CD4-positive, alpha-beta T cell (primary cell): ENCODE results near the gene XPO1. TPM values are rescaled to one million over a fixed set of nuclear protein-coding genes. Genes with fewer than 3 reads are reported as not detected.

Source experiments
- ATAC-seq: fragments of 200-7000 bp; cut with Tn5 transposase; one replicate; pipeline ENCODE4 v1.10.0; 2022; ENCODE audit warnings: mild to moderate bottlenecking; ENCODE audit not compliant: poor library complexity
- CTCF ChIA-PET: fragments of 350-600 bp; sonication (Branson Sonifier 250); formaldehyde crosslinking; loops from one replicate; lab custom pipeline; 2021; ENCODE audit warnings: antibody characterized with exemption, inconsistent platforms; lab: Charles Lee
- POLR2A ChIA-PET: fragments of 350-600 bp; sonication (Branson Sonifier 250); formaldehyde crosslinking; loops from one replicate; lab custom pipeline; 2021; ENCODE audit warnings: antibody characterized with exemption, inconsistent platforms; lab: Charles Lee
- DNase-seq, 14 experiments: peaks; one replicate each; pipeline ENCODE4 v3.0.0-alpha.2; 2013 to 2020; ENCODE audit warnings: mixed read lengths in 2 of 14
- H3K27ac ChIP-seq, 2 donors: one replicate each; pipeline versions ENCODE4 v1.5.1 to v1.7.0; 2013; ENCODE audit warnings: low read length in 2 of 2, low read depth in 1 of 2, mild to moderate bottlenecking in 1 of 2
- H3K27me3 ChIP-seq, 2 experiments: 1 replicate in 1 of 2; 2 replicates in 1 of 2; pipeline versions ENCODE4 v1.6.1 to v1.7.0; 2013; ENCODE audit warnings: low read length in 2 of 2, control low read depth in 1 of 2, mild to moderate bottlenecking in 1 of 2, moderate library complexity in 1 of 2; ENCODE audit not compliant: insufficient read depth in 2 of 2, control insufficient read depth in 1 of 2
- H3K36me3 ChIP-seq: one replicate; pipeline ENCODE4 v1.6.1; 2013; ENCODE audit warnings: low read length, control low read depth; ENCODE audit not compliant: insufficient read depth
- H3K4me1 ChIP-seq: one replicate; pipeline ENCODE4 v1.6.1; 2013; ENCODE audit warnings: low read length, control low read depth; ENCODE audit not compliant: insufficient read depth
- H3K4me3 ChIP-seq: one replicate; pipeline ENCODE4 v1.5.1; 2013; ENCODE audit warnings: mild to moderate bottlenecking, low read length, moderate library complexity
- H3K9me3 ChIP-seq, 2 experiments: 1 replicate in 1 of 2; 2 replicates in 1 of 2; pipeline versions ENCODE4 v1.6.1 to v1.7.0; 2013; ENCODE audit warnings: low read length in 2 of 2, mild to moderate bottlenecking in 2 of 2, control low read depth in 1 of 2, moderate library complexity in 1 of 2; ENCODE audit not compliant: control insufficient read depth in 1 of 2, insufficient read depth in 1 of 2
- H3K27ac Mint-ChIP-seq: one replicate; pipeline ENCODE4 v1.8.0; 2020; ENCODE audit warnings: mixed read lengths
- H3K27me3 Mint-ChIP-seq: one replicate; pipeline ENCODE4 v1.8.0; 2021; ENCODE audit warnings: mixed read lengths
- H3K36me3 Mint-ChIP-seq: one replicate; pipeline ENCODE4 v1.8.0; 2021; ENCODE audit warnings: low read depth, mixed read lengths
- H3K4me1 Mint-ChIP-seq: one replicate; pipeline ENCODE4 v1.8.0; 2021; ENCODE audit warnings: low read depth, mixed read lengths
- H3K4me3 Mint-ChIP-seq: one replicate; pipeline ENCODE4 v1.8.0; 2020; ENCODE audit warnings: mild to moderate bottlenecking, mixed read lengths
- H3K9me3 Mint-ChIP-seq: one replicate; pipeline ENCODE4 v1.8.0; 2020; ENCODE audit warnings: mixed read lengths
- intact Hi-C, 2 experiments: fragments of 100-400 bp; cut with DNase I in 1 of 2; cut with micrococcal nuclease in 1 of 2; formaldehyde crosslinking; loops; one replicate each; pipeline versions ENCODE4 v1.15.1 to v1.9.0; 2023 to 2025; cut with DNase I, micrococcal nuclease
- total RNA-seq, 174 experiments: library from RNA in 2 of 174; stranded (reverse) in 2 of 174; gene quantifications; one replicate each; pipeline ENCODE4 v1.2.3 and lab custom pipeline; 2021 to 2026
- TF ChIP-seq, protein P1 (sequence below): fragments of 200-600 bp; IDR thresholded peaks from one replicate; pipeline ENCODE4 v1.8.0; 2022; ENCODE audit warnings: antibody characterized with exemption, mild to moderate bottlenecking

Gene XPO1
- total RNA-seq, 2 experiments from 2014 or later = 111 to 118 TPM

DNA sequence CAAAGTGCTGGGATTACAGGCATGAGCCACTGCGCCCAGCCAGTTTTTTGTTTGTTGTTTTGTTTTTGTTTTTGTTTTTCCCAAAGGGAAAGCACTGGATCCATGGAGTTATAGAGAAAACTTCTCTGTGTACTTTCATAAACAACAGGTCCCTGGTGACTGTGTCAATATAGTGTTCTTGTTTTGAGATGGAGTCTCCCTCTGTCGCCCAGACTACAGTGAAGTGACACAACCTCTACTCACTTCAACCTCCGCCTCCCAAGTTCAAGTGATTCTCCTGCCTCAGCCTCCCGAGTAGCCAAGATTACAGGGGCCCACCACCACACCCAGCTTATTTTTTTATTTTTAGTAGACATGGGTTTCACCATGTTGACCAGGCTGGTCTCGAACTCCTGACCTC is 83.8 kb downstream of the XPO1 start:
- ATAC-seq = no peak
- ChIA-PET POLR2A (interaction anchor here (0.8 kb wide), 2 partner anchors 11 to 15 kb away, joined by 3 read pairs; no protein-coding TSS in a partner anchor), CTCF (interaction anchor here (0.7 kb wide), 1 partner anchor 28 kb away, joined by 3 read pairs; no protein-coding TSS in a partner anchor)
- TF ChIP-seq, protein P1, sequence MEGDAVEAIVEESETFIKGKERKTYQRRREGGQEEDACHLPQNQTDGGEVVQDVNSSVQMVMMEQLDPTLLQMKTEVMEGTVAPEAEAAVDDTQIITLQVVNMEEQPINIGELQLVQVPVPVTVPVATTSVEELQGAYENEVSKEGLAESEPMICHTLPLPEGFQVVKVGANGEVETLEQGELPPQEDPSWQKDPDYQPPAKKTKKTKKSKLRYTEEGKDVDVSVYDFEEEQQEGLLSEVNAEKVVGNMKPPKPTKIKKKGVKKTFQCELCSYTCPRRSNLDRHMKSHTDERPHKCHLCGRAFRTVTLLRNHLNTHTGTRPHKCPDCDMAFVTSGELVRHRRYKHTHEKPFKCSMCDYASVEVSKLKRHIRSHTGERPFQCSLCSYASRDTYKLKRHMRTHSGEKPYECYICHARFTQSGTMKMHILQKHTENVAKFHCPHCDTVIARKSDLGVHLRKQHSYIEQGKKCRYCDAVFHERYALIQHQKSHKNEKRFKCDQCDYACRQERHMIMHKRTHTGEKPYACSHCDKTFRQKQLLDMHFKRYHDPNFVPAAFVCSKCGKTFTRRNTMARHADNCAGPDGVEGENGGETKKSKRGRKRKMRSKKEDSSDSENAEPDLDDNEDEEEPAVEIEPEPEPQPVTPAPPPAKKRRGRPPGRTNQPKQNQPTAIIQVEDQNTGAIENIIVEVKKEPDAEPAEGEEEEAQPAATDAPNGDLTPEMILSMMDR = no peak
- Mint-ChIP-seq H3K4me3 (no peak overlapping the region), H3K27me3 (no peaks in the 10 kb centered on the region), H3K27ac (peak overlapping the region; percentile 30), H3K9me3 (no peaks in the 10 kb centered on the region), H3K36me3 (peaks cover 38% of the 10 kb centered on the region), H3K4me1 (peaks cover 73% of the 10 kb centered on the region)
- DNase-seq = no peak
- intact Hi-C loops = no loop called here
- H3K9me3 ChIP-seq = no peaks in the 10 kb centered on the region
- peaks cover 4% of the 10 kb centered on the region for H3K36me3 ChIP-seq
- peaks cover 37% of the 10 kb centered on the region for H3K4me1 ChIP-seq
- H3K27me3 ChIP-seq = no peaks in the 10 kb centered on the region
- no peak overlapping the region for H3K27ac ChIP-seq
- H3K4me3 ChIP-seq = no peak overlapping the region

DNA sequence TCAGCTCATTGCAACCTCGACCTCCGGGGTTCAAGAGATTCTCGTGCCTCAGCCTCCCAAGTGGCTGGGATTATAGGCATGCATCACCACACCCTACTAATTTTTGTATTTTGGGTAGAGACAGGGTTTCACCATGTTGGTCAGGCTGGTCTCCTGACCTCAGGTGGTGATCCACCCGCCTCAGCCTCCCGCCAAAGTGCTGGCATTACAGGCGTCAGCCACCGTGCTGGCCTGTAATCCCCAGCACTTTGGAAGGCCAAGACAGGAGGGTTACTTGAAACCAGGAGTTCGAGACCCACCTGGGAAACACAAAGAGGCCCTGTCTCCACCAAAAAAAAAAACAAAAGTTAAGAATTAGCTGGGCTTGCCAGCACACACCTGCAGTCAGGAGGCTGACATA is 85.8 kb downstream of the XPO1 start:
- DNase-seq (no peak), ATAC-seq (no peak)
- H3K36me3 Mint-ChIP-seq = peaks cover 44% of the 10 kb centered on the region
- H3K4me1 Mint-ChIP-seq = peaks cover 70% of the 10 kb centered on the region
- intact Hi-C loops = no loop called here
- H3K4me3 ChIP-seq = no peak overlapping the region
- ChIA-PET POLR2A (interaction anchor here (0.5 kb wide), 1 partner anchor 1559 kb away, joined by 3 read pairs; no protein-coding TSS in a partner anchor), CTCF (no interaction called here)
- no peaks in the 10 kb centered on the region for H3K27me3 Mint-ChIP-seq
- H3K36me3 ChIP-seq = peaks cover 4% of the 10 kb centered on the region
- H3K9me3 ChIP-seq = no peaks in the 10 kb centered on the region
- TF ChIP-seq, protein P1 = no peak
- no peak overlapping the region for H3K4me3 Mint-ChIP-seq
- no peaks in the 10 kb centered on the region for H3K9me3 Mint-ChIP-seq
- peak overlapping the region; percentile 55 for H3K27ac Mint-ChIP-seq
- no peaks in the 10 kb centered on the region for H3K27me3 ChIP-seq
- H3K27ac ChIP-seq = no peak overlapping the region
- H3K4me1 ChIP-seq = peaks cover 29% of the 10 kb centered on the region

GRCh38 chr2:61451178-61451577 is 87.0 kb downstream of the XPO1 start:
- intact Hi-C loops = no loop called here
- H3K27me3 Mint-ChIP-seq = no peaks in the 10 kb centered on the region
- CTCF ChIA-PET = interaction anchor here (0.7 kb wide), 1 partner anchor 93 kb away, joined by 3 read pairs; no protein-coding TSS in a partner anchor
- no peak for ATAC-seq
- DNase-seq = no peak
- Histone ChIP-seq H3K4me3 (no peak overlapping the region), H3K27ac (no peak overlapping the region), H3K4me1 (peaks cover 24% of the 10 kb centered on the region), H3K9me3 (no peaks in the 10 kb centered on the region), H3K36me3 (no peaks in the 10 kb centered on the region), H3K27me3 (no peaks in the 10 kb centered on the region)
- TF ChIP-seq, protein P1 = no peak
- H3K9me3 Mint-ChIP-seq = no peaks in the 10 kb centered on the region
- H3K4me3 Mint-ChIP-seq = no peak overlapping the region
- H3K27ac Mint-ChIP-seq = no peak overlapping the region
- peaks cover 69% of the 10 kb centered on the region for H3K4me1 Mint-ChIP-seq
- peaks cover 53% of the 10 kb centered on the region for H3K36me3 Mint-ChIP-seq
- POLR2A ChIA-PET = interaction anchor here (0.6 kb wide), 1 partner anchor 90 kb away, joined by 4 read pairs; no protein-coding TSS in a partner anchor
